Activated B cell treated with CpG ODN at 0.5 μM for 24 hours (primary cell): ENCODE measurements around the gene ARFGEF3. TPM values are rescaled to one million over a fixed set of nuclear protein-coding genes. Genes with fewer than 3 reads are reported as not detected.
"Not testable (repeated sequence)": the region's sequence is repeated elsewhere in the genome, so short reads cannot be mapped to it uniquely, and the experiment has no call there.

Experiments
- ATAC-seq: fragments of 200-7000 bp; cut with Tn5 transposase; one replicate; pipeline ENCODE4 v1.10.0; 2021; ENCODE audit warnings: low read depth, mild to moderate bottlenecking, moderate library complexity
- CTCF ChIA-PET: fragments of 350-600 bp; sonication (Branson Sonifier 250); formaldehyde crosslinking; loops from one replicate; lab custom pipeline; 2021; ENCODE audit warnings: antibody characterized with exemption; lab: Charles Lee
- POLR2A ChIA-PET: fragments of 350-600 bp; sonication (Branson Sonifier 250); formaldehyde crosslinking; loops from one replicate; lab custom pipeline; 2021; ENCODE audit warnings: antibody characterized with exemption; lab: Charles Lee
- DNase-seq: peaks from one replicate; pipeline ENCODE4 v3.0.0; 2022
- H3K27ac Mint-ChIP-seq: one replicate; pipeline ENCODE4 v1.8.0; 2020; ENCODE audit warnings: mixed read lengths
- H3K27me3 Mint-ChIP-seq: one replicate; pipeline ENCODE4 v1.8.0; 2021; ENCODE audit warnings: mixed read lengths
- H3K36me3 Mint-ChIP-seq: one replicate; pipeline ENCODE4 v1.8.0; 2021; ENCODE audit warnings: low read depth, mixed read lengths
- H3K4me1 Mint-ChIP-seq: one replicate; pipeline ENCODE4 v1.8.0; 2021; ENCODE audit warnings: mixed read lengths
- H3K4me3 Mint-ChIP-seq: one replicate; pipeline ENCODE4 v1.8.0; 2020; ENCODE audit warnings: mild to moderate bottlenecking, mixed read lengths
- H3K9me3 Mint-ChIP-seq: one replicate; pipeline ENCODE4 v1.8.0; 2020; ENCODE audit warnings: mixed read lengths
- intact Hi-C: fragments of 100-400 bp; cut with micrococcal nuclease; formaldehyde crosslinking; loops from one replicate; pipeline ENCODE4 v1.15.1; 2024
- total RNA-seq: library from RNA; stranded (reverse); gene quantifications from 2 replicates; pipeline ENCODE4 v1.2.3, GENCODE V29; 2022
- TF ChIP-seq, protein P1 (sequence below): fragments of 200-600 bp; IDR thresholded peaks from one replicate; pipeline ENCODE4 v1.8.0; 2022; ENCODE audit warnings: antibody characterized with exemption, mild to moderate bottlenecking

Gene ARFGEF3
- total RNA-seq, 1 donor from 2014 or later: 0.02 TPM

DNA sequence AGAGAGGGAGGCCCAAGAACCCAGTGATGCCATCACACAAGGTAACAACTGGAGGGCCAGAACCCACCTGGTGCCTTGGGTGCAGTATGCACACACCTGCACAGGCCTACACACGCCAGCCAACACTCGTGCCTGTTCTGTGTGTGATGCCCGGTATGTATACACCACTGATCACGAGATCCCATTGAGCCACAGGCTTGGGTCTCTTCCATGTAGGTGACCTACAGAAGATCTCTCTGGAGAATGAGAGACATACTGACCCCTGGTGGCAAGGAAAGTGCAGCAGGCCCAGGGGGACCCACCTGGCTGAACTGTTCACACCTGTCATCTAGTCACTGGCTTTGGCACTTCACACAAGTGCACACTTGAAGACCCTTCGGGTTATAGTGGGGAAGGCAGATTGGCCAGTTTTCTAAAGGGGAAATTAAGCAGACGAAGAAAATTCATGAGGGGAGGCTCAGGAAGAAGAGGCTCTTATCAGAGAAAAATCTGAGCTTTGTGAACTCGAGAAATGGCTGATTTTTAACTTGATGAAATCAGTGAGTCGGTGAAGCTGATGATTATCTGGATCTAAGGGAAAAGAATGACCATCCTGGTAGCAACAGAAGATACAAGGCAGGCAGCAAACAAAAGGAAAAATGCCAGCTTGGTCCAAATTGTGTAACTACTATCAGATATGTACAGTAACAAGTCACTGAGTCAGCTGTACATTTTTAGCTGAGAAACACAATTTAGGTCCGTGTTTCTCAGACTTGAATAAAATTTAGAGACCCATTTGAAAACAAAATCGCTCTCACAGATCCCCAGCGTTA, 125.6 kb downstream of the ARFGEF3 start:
- no peaks in the 10 kb centered on the region for H3K9me3 Mint-ChIP-seq
- no peak for DNase-seq
- no peaks in the 10 kb centered on the region for H3K36me3 Mint-ChIP-seq
- no peak overlapping the region for H3K4me3 Mint-ChIP-seq
- POLR2A ChIA-PET: no interaction called here
- TF ChIP-seq, protein P1, sequence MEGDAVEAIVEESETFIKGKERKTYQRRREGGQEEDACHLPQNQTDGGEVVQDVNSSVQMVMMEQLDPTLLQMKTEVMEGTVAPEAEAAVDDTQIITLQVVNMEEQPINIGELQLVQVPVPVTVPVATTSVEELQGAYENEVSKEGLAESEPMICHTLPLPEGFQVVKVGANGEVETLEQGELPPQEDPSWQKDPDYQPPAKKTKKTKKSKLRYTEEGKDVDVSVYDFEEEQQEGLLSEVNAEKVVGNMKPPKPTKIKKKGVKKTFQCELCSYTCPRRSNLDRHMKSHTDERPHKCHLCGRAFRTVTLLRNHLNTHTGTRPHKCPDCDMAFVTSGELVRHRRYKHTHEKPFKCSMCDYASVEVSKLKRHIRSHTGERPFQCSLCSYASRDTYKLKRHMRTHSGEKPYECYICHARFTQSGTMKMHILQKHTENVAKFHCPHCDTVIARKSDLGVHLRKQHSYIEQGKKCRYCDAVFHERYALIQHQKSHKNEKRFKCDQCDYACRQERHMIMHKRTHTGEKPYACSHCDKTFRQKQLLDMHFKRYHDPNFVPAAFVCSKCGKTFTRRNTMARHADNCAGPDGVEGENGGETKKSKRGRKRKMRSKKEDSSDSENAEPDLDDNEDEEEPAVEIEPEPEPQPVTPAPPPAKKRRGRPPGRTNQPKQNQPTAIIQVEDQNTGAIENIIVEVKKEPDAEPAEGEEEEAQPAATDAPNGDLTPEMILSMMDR: no peak
- H3K27ac Mint-ChIP-seq: no peak overlapping the region
- peaks cover 7% of the 10 kb centered on the region for H3K27me3 Mint-ChIP-seq
- H3K4me1 Mint-ChIP-seq: no peaks in the 10 kb centered on the region
- peak; percentile 28 for ATAC-seq
- intact Hi-C loops: loop anchor here (1.0 to 5.0 kb wide), 4 partner anchors 117 to 285 kb away; partner anchors contain the start of gene HEBP2
- CTCF ChIA-PET: interaction anchor here (0.6 to 3.8 kb wide), 2 partner anchors 172 to 231 kb away, joined by 3 to 44 read pairs; no protein-coding TSS in a partner anchor

- H3K36me3 Mint-ChIP-seq, H3K27me3 Mint-ChIP-seq, H3K4me3 Mint-ChIP-seq, H3K27ac Mint-ChIP-seq, H3K9me3 Mint-ChIP-seq, DNase-seq, ATAC-seq, POLR2A ChIA-PET, H3K4me1 Mint-ChIP-seq: not testable (repeated sequence)
- CTCF ChIA-PET: interaction anchor here (3.8 kb wide), 1 partner anchor 173 kb away, joined by 44 read pairs; no protein-coding TSS in a partner anchor
- intact Hi-C loops: loop anchor here (5.0 kb wide), 2 partner anchors 219 to 286 kb away; no protein-coding TSS in a partner anchor
Measured at GRCh38 chr6:138288428-138289085, 126.8 kb downstream of the ARFGEF3 start.

DNA sequence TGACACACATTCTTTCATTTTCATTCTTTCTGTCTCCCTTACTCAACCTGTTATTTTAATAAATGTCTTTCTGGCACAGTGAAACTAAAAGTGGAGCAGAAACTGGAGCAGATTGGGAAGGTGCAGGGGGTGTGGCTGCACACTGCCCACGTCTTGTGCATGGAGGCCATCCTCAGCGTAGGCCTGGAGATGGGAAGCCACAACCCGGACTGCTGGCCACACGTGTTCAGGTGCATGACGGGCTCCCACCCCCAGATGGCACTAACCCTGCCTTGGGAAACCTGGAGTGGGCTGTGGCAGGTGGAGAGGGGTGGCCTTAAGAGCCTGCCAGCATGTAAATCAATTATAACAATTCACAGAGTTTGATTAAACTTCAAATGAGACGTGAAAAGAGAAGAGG, 128.0 kb downstream of the ARFGEF3 start:
- Mint-ChIP-seq H3K27me3 (peaks cover 7% of the 10 kb centered on the region), H3K36me3 (no peaks in the 10 kb centered on the region), H3K27ac (no peak overlapping the region), H3K4me1 (no peaks in the 10 kb centered on the region), H3K9me3 (no peaks in the 10 kb centered on the region), H3K4me3 (no peak overlapping the region)
- DNase-seq (no peak), ATAC-seq (no peak)
- TF ChIP-seq, protein P1: no peak
- CTCF ChIA-PET: interaction anchor here (3.8 kb wide), 1 partner anchor 174 kb away, joined by 44 read pairs; no protein-coding TSS in a partner anchor
- POLR2A ChIA-PET: no interaction called here
- intact Hi-C loops: loop anchor here (5.0 kb wide), 2 partner anchors 218 to 287 kb away; no protein-coding TSS in a partner anchor

GRCh38 chr6:138290423-138290962, 128.8 kb downstream of the ARFGEF3 start:
- ATAC-seq (no peak), DNase-seq (no peak)
- intact Hi-C loops: no loop called here
- ChIA-PET POLR2A (no interaction called here), CTCF (no interaction called here)
- Mint-ChIP-seq H3K4me1 (no peaks in the 10 kb centered on the region), H3K9me3 (no peaks in the 10 kb centered on the region), H3K4me3 (no peak overlapping the region), H3K27me3 (peaks cover 7% of the 10 kb centered on the region), H3K36me3 (no peaks in the 10 kb centered on the region), H3K27ac (no peak overlapping the region)
- TF ChIP-seq, protein P1: no peak

DNA sequence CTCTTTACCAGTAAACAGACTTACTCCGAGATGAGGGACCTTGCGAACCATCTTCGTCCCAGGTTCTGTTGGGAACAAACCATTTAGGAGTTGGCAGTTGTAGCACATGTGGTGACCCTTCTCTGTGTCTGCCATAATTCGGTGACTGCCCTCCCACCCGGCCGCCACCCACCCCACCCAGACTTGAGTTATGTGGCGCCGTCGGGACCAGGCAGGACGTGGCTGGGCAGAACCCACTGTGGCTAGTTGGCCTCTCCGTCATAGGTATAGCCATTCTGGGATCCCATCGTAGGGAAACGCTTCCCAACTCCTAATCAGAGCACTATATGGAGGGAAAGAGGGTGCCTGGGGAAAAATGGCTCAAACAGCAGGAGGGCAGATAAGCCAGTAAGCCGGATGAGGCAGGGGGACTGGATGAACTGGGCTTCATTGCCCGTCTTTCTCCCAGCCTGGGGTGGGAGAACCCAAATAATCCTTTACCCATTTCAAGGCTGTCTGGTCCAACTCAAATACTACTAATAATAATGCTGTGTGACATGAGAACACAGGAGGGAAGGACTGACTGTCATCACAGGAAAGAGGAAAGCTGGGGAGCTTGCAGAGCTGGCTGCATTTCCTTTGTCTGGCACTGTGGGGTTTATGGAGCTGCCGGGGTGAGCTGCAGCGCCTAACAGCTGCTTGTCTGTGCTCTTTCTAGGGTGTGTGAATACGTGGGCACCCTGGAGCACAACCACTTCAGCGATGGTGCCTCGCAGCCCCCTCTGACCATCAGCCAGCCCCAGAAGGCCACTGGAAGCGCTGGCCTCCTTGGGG, 129.5 kb downstream of the ARFGEF3 start:
- intact Hi-C loops: no loop called here
- TF ChIP-seq, protein P1: no peak
- no peaks in the 10 kb centered on the region for H3K4me1 Mint-ChIP-seq
- H3K36me3 Mint-ChIP-seq: no peaks in the 10 kb centered on the region
- no peak overlapping the region for H3K27ac Mint-ChIP-seq
- no peak overlapping the region for H3K4me3 Mint-ChIP-seq
- no peak for DNase-seq
- no peaks in the 10 kb centered on the region for H3K9me3 Mint-ChIP-seq
- CTCF ChIA-PET: no interaction called here
- peaks cover 7% of the 10 kb centered on the region for H3K27me3 Mint-ChIP-seq
- ATAC-seq: no peak
- POLR2A ChIA-PET: no interaction called here
